OCI-LY7 (cell line): Measurements from ENCODE around the gene LRBA. TPM values are rescaled to one million over a fixed set of nuclear protein-coding genes. Genes with fewer than 3 reads are reported as not detected.
"Not testable (repeated sequence)": the region's sequence is repeated elsewhere in the genome, so short reads cannot be mapped to it uniquely, and the experiment has no call there.

Experiments
- BruUV-seq: library from RNA; stranded (reverse); fragments of 400-500 nt; replicated peaks from 2 replicates; lab custom pipeline; 2021; lab: Mats Ljungman, UMichigan
- CTCF ChIA-PET: fragments of 300-600 bp; sonication (Branson Sonifier 250); formaldehyde crosslinking; loops from one replicate; lab custom pipeline; 2022; ENCODE audit warnings: antibody characterized with exemption; ENCODE audit not compliant: unreplicated experiment; lab: Charles Lee
- POLR2A ChIA-PET: fragments of 300-600 bp; sonication (Branson Sonifier 250); formaldehyde crosslinking; loops from one replicate; lab custom pipeline; 2022; ENCODE audit warnings: antibody characterized with exemption; lab: Charles Lee
- DNase-seq: peaks from one replicate; pipeline ENCODE4 v3.0.0-alpha.2; 2015; ENCODE audit warnings: low spot score
- H2AFZ ChIP-seq: fragments of 200-600 bp; sonication (generic), shearing (Covaris generic); 2 replicates; pipeline ENCODE4 v1.6.1; 2014; ENCODE audit warnings: mild to moderate bottlenecking, antibody characterized with exemption, low read length, moderate library complexity
- H3K27ac ChIP-seq: fragments of 200-600 bp; sonication (generic); 2 replicates; pipeline ENCODE4 v1.5.1; 2014; ENCODE audit warnings: mixed run types, low read depth, mild to moderate bottlenecking, moderate library complexity, low read length, inconsistent platforms; ENCODE audit not compliant: poor library complexity, severe bottlenecking
- H3K36me3 ChIP-seq: fragments of 200-600 bp; sonication (generic); 2 replicates; pipeline ENCODE4 v1.6.1; 2014; ENCODE audit warnings: mild to moderate bottlenecking, antibody characterized with exemption, low read length, moderate library complexity, mixed read lengths; ENCODE audit not compliant: insufficient read depth
- H3K4me1 ChIP-seq: fragments of 200-600 bp; sonication (generic); 2 replicates; pipeline ENCODE4 v1.5.1; 2014; ENCODE audit warnings: mild to moderate bottlenecking, low read length; ENCODE audit not compliant: insufficient read depth, poor library complexity, severe bottlenecking
- H3K4me2 ChIP-seq: fragments of 200-600 bp; sonication (generic); 2 replicates; pipeline ENCODE4 v1.6.1; 2014; ENCODE audit warnings: mild to moderate bottlenecking, low read length
- H3K4me3 ChIP-seq: fragments of 200-600 bp; sonication (generic); 2 replicates; pipeline ENCODE4 v1.5.1; 2014; ENCODE audit warnings: mild to moderate bottlenecking, low read depth, low read length; ENCODE audit not compliant: poor library complexity, severe bottlenecking
- H3K79me2 ChIP-seq: fragments of 200-600 bp; sonication (generic); 2 replicates; pipeline ENCODE4 v1.6.1; 2016; ENCODE audit warnings: low read depth, mild to moderate bottlenecking, low read length, moderate library complexity, mixed read lengths; ENCODE audit not compliant: insufficient read depth
- H3K9me2 ChIP-seq: fragments of 200-600 bp; sonication (generic); 2 replicates; pipeline ENCODE4 v1.6.1; 2016; ENCODE audit warnings: mild to moderate bottlenecking, low read length, mixed read lengths; ENCODE audit not compliant: insufficient read depth
- H3K9me3 ChIP-seq: fragments of 200-600 bp; sonication (generic); 2 replicates; pipeline ENCODE4 v1.6.1; 2014; ENCODE audit warnings: mild to moderate bottlenecking, mixed run types, low read length, mixed read lengths
- H4K20me1 ChIP-seq: fragments of 200-600 bp; sonication (generic); 2 replicates; pipeline ENCODE4 v1.6.1; 2014; ENCODE audit warnings: mild to moderate bottlenecking, antibody characterized with exemption, low read length, moderate library complexity, mixed read lengths; ENCODE audit not compliant: insufficient read depth
- EZH2phosphoT487 ChIP-seq: fragments of 200-600 bp; sonication (generic); IDR thresholded peaks from 2 replicates; pipeline ENCODE4 v1.6.1; 2018; ENCODE audit warnings: low read depth, borderline replicate concordance, mild to moderate bottlenecking, mixed run types, antibody characterized with exemption, low read length, moderate library complexity, mixed read lengths
- intact Hi-C: fragments of 100-400 bp; cut with micrococcal nuclease; formaldehyde crosslinking; loops from one replicate; pipeline ENCODE4 v1.10.0; 2022; ENCODE audit not compliant: unreplicated experiment
- total RNA-seq, 2 experiments: library from RNA; depleted of rRNA in 1 of 2; stranded (reverse); fragments of >200 nt in 1 of 2; shearing (Covaris generic) in 1 of 2; gene quantifications; 2 replicates each; pipeline ENCODE4 v1.2.3, GENCODE V29; 2014 to 2022
- TF ChIP-seq, protein P1 (sequence below): fragments of 200-600 bp; sonication (generic); conservative IDR thresholded peaks from 2 replicates; pipeline ENCODE4 v1.5.1; 2014; ENCODE audit warnings: mild to moderate bottlenecking, antibody characterized with exemption, low read length, moderate library complexity, mixed read lengths

The LRBA gene
- total RNA-seq, 2 experiments from 2014 or later, result 60.4 to 66.7 TPM

DNA sequence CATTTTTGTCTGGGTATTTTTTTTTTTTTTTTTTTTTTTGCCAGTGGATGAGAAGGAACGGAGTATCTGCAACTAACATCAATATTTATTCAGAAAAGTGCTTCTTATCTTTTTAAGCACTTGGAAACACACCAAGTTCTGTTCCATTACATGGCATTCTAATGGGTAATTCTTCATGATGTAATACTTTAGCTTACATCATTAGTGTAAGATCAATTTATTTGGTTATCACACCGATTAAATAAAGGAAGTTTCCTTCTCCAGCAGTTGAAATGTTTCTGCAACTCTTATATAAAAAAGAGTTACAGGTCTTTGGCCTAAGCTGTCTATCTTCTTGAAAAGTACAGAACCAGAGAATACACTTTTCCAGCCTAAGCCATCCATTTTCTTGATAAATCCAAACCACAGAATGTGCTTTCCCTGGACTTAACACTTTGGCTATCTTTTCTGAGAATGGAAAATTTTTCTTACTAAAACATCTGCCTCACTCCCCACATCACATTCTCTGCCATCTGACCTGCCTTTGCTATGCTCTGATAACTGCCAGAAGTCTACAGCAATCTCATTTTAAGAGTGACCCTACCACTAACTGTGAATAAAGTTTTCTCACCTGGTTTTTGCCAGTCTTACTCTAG, 625.1 kb downstream of the LRBA start:
- Histone ChIP-seq H3K9me2 (no peaks in the 10 kb centered on the region), H3K27ac (no peak overlapping the region), H3K9me3 (no peaks in the 10 kb centered on the region), H3K4me2 (no peak overlapping the region), H2AFZ (no peak overlapping the region), H3K36me3 (no peaks in the 10 kb centered on the region), H3K4me3 (no peak overlapping the region), H3K4me1 (no peaks in the 10 kb centered on the region), H4K20me1 (no peaks in the 10 kb centered on the region), H3K79me2 (no peaks in the 10 kb centered on the region)
- TF ChIP-seq, protein P1, sequence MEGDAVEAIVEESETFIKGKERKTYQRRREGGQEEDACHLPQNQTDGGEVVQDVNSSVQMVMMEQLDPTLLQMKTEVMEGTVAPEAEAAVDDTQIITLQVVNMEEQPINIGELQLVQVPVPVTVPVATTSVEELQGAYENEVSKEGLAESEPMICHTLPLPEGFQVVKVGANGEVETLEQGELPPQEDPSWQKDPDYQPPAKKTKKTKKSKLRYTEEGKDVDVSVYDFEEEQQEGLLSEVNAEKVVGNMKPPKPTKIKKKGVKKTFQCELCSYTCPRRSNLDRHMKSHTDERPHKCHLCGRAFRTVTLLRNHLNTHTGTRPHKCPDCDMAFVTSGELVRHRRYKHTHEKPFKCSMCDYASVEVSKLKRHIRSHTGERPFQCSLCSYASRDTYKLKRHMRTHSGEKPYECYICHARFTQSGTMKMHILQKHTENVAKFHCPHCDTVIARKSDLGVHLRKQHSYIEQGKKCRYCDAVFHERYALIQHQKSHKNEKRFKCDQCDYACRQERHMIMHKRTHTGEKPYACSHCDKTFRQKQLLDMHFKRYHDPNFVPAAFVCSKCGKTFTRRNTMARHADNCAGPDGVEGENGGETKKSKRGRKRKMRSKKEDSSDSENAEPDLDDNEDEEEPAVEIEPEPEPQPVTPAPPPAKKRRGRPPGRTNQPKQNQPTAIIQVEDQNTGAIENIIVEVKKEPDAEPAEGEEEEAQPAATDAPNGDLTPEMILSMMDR, result no peak
- POLR2A ChIA-PET, result no interaction called here
- CTCF ChIA-PET, result no interaction called here
- intact Hi-C loops, result no loop called here
- no TSS peak for BruUV-seq
- no peak for DNase-seq

DNA sequence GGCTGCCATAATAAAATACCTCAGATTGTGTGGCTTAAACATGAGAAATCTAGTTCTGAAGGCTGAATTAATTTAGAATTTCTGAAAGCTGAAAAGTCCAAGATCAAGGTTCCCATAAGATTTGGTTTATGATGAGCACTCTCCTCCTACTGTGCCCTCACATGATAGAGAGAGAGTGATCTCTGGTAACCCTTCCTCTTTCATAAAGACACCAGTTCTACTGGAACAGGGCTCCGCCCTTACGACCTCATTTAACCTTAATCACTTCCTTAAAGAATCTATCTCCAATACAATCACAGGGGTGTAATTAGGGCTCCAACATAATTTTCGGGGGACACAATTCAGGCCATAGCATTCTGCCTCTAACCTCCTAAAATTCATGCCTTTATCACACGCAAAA, 627.1 kb downstream of the LRBA start:
- no peak overlapping the region for H3K4me3 ChIP-seq
- no peaks in the 10 kb centered on the region for H3K36me3 ChIP-seq
- no TSS peak for BruUV-seq
- H3K27ac ChIP-seq, result no peak overlapping the region
- H3K9me3 ChIP-seq, result no peaks in the 10 kb centered on the region
- no peaks in the 10 kb centered on the region for H3K4me1 ChIP-seq
- no peak overlapping the region for H3K4me2 ChIP-seq
- no peaks in the 10 kb centered on the region for H3K9me2 ChIP-seq
- TF ChIP-seq EZH2phosphoT487, result no peak
- TF ChIP-seq, protein P1, result no peak
- no peaks in the 10 kb centered on the region for H4K20me1 ChIP-seq
- DNase-seq, result no peak
- intact Hi-C loops, result no loop called here
- CTCF ChIA-PET, result no interaction called here
- H3K79me2 ChIP-seq, result no peaks in the 10 kb centered on the region
- H2AFZ ChIP-seq, result no peak overlapping the region
- POLR2A ChIA-PET, result no interaction called here

DNA sequence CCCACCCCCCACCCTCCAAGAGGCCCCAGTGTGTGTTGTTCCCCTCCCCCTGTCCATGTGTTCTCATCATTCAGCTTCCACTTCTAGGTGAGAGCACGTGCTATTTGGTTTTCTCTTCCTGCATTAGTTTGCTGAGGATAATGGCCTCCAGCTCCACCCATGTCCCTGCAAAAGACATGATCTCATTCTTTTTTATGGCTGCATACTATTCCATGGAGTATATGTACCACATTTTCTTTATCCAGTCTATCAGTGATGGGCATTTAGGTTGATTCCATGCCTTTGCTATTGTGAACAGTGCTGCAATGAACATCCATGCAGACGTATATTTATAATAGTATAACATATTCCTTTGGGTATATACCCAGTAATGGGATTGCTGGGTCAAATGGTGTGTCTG, 628.7 kb downstream of the LRBA start:
- H3K9me2 ChIP-seq, H3K79me2 ChIP-seq, H3K9me3 ChIP-seq, CTCF ChIA-PET, H3K27ac ChIP-seq, H3K4me1 ChIP-seq, POLR2A ChIA-PET, H3K36me3 ChIP-seq, H4K20me1 ChIP-seq, H2AFZ ChIP-seq, intact Hi-C loops, BruUV-seq, H3K4me3 ChIP-seq, H3K4me2 ChIP-seq, DNase-seq: not testable (repeated sequence)
